GM23338 (cell line): ENCODE data around the gene SETD4. TPM values are rescaled to one million over a fixed set of nuclear protein-coding genes. Genes with fewer than 3 reads are reported as not detected.

ENCODE experiments used
- ATAC-seq: fragments of 200-7000 bp; cut with Tn5 transposase; 3 replicates; pipeline ENCODE4 v1.9.1; 2020
- DNase-seq: peaks from one replicate; pipeline ENCODE4 v3.0.0-alpha.2; 2015; ENCODE audit warnings: low spot score
- H2AFZ ChIP-seq: fragments of 200-600 bp; sonication (generic); 2 replicates; pipeline ENCODE4 v1.8.0; 2016; ENCODE audit warnings: antibody characterized with exemption, mild to moderate bottlenecking, moderate library complexity
- H3F3A ChIP-seq: fragments of 200-600 bp; sonication (generic); replicated peaks from 2 replicates; pipeline ENCODE4 v1.8.0; 2017; ENCODE audit warnings: antibody characterized with exemption, mixed run types, low read depth
- H3K27ac ChIP-seq: fragments of 200-600 bp; sonication (generic); 2 replicates; pipeline ENCODE4 v1.6.1; 2016; ENCODE audit warnings: low read depth
- H3K27me3 ChIP-seq: fragments of 200-600 bp; sonication (generic); 2 replicates; pipeline ENCODE4 v1.8.0; 2016; ENCODE audit warnings: mild to moderate bottlenecking, mixed run types, moderate library complexity; ENCODE audit not compliant: insufficient read depth
- H3K36me3 ChIP-seq: fragments of 200-600 bp; sonication (generic); 2 replicates; pipeline ENCODE4 v1.8.0; 2016; ENCODE audit warnings: mild to moderate bottlenecking; ENCODE audit not compliant: insufficient read depth
- H3K4me1 ChIP-seq: fragments of 200-600 bp; sonication (generic); 2 replicates; pipeline ENCODE4 v1.8.0; 2016; ENCODE audit warnings: mild to moderate bottlenecking, moderate library complexity; ENCODE audit not compliant: insufficient read depth
- H3K4me2 ChIP-seq: fragments of 200-600 bp; sonication (generic); 2 replicates; pipeline ENCODE4 v1.7.1; 2017; ENCODE audit warnings: mixed run types
- H3K4me3 ChIP-seq: fragments of 200-600 bp; sonication (generic); 2 replicates; pipeline ENCODE4 v1.6.1; 2016; ENCODE audit warnings: mixed run types
- H3K79me2 ChIP-seq: fragments of 200-600 bp; sonication (generic); replicated peaks from 2 replicates; pipeline ENCODE4 v1.8.0; 2017; ENCODE audit warnings: mild to moderate bottlenecking; ENCODE audit not compliant: insufficient read depth
- H3K9me2 ChIP-seq: fragments of 200-600 bp; sonication (generic); 2 replicates; pipeline ENCODE4 v1.8.0; 2017; ENCODE audit not compliant: insufficient read depth
- H4K20me1 ChIP-seq: fragments of 200-600 bp; sonication (generic); replicated peaks from 2 replicates; pipeline ENCODE4 v1.8.0; 2017; ENCODE audit warnings: mild to moderate bottlenecking; ENCODE audit not compliant: insufficient read depth
- H3K27ac Mint-ChIP-seq: 2 replicates; pipeline ENCODE4 v1.8.0; 2020; ENCODE audit warnings: inconsistent platforms, mild to moderate bottlenecking, moderate library complexity, mixed read lengths
- H3K27me3 Mint-ChIP-seq: 3 replicates; pipeline ENCODE4 v1.8.0; 2022; ENCODE audit warnings: low read depth, mild to moderate bottlenecking, moderate library complexity, mixed read lengths, inconsistent platforms; ENCODE audit not compliant: insufficient read depth, poor library complexity
- H3K36me3 Mint-ChIP-seq: 3 replicates; pipeline ENCODE4 v1.8.0; 2021; ENCODE audit warnings: low read depth, mild to moderate bottlenecking, inconsistent platforms, moderate library complexity, mixed read lengths
- H3K4me1 Mint-ChIP-seq: 3 replicates; pipeline ENCODE4 v1.8.0; 2020; ENCODE audit warnings: mild to moderate bottlenecking, inconsistent platforms, mixed read lengths
- H3K4me3 Mint-ChIP-seq: 3 replicates; pipeline ENCODE4 v1.8.0; 2021; ENCODE audit warnings: moderate library complexity, mild to moderate bottlenecking, inconsistent platforms, mixed read lengths
- H3K9me3 Mint-ChIP-seq: 3 replicates; pipeline ENCODE4 v1.8.0; 2020; ENCODE audit warnings: moderate library complexity, mild to moderate bottlenecking, inconsistent platforms, mixed read lengths
- CTCF ChIP-seq, 2 experiments: fragments of 200-600 bp in 1 of 2; sonication (generic) in 1 of 2; conservative IDR thresholded peaks; 2 replicates each; pipeline versions ENCODE4 v1.5.1 to v1.6.1; 2016 to 2017; ENCODE audit warnings: antibody characterized with exemption in 2 of 2, low read depth in 2 of 2, mild to moderate bottlenecking in 2 of 2, moderate library complexity in 1 of 2
- NANOG ChIP-seq: IDR thresholded peaks from 2 replicates; pipeline ENCODE4 v1.6.1; 2016; ENCODE audit warnings: antibody characterized with exemption, borderline replicate concordance
- REST ChIP-seq: IDR thresholded peaks from one replicate; pipeline ENCODE4 v1.6.1; 2018; ENCODE audit warnings: antibody characterized with exemption; ENCODE audit not compliant: unreplicated experiment
- STAT1 ChIP-seq: IDR thresholded peaks from one replicate; pipeline ENCODE4 v1.6.1; 2016; ENCODE audit warnings: antibody characterized with exemption; ENCODE audit not compliant: unreplicated experiment
- ZNF114 ChIP-seq: fragments of 250-450 bp; sonication (Bioruptor Pico); IDR thresholded peaks from 2 replicates; pipeline ENCODE4 v1.5.0; 2020; ENCODE audit warnings: mild to moderate bottlenecking, moderate library complexity
- polyA plus RNA-seq: library from polyadenylated mRNA; unstranded; fragments of >200 nt; fragmentation: Nextera tagmentation; extraction: Ambion mirVana; gene quantifications from 2 replicates; pipeline ENCODE4 v1.2.1, GENCODE V29; 2016
- total RNA-seq: library from RNA; depleted of rRNA; stranded (reverse); fragments of >200 nt; shearing (Covaris generic); gene quantifications from 2 replicates; pipeline ENCODE4 v1.2.3, GENCODE V29; 2014
- TF ChIP-seq, protein P1 (sequence below): fragments of 250-450 bp; sonication (Bioruptor Pico); IDR thresholded peaks from 2 replicates; pipeline ENCODE4 v1.5.0; 2020; ENCODE audit warnings: mild to moderate bottlenecking, moderate library complexity
- TF ChIP-seq, protein P2 (sequence below): IDR thresholded peaks from 2 replicates; pipeline ENCODE4 v1.6.1; 2016; ENCODE audit warnings: antibody characterized with exemption

The SETD4 gene
- total and polyA plus RNA-seq, 2 experiments from 2014 or later: 32.5 to 45.1 TPM

DNA sequence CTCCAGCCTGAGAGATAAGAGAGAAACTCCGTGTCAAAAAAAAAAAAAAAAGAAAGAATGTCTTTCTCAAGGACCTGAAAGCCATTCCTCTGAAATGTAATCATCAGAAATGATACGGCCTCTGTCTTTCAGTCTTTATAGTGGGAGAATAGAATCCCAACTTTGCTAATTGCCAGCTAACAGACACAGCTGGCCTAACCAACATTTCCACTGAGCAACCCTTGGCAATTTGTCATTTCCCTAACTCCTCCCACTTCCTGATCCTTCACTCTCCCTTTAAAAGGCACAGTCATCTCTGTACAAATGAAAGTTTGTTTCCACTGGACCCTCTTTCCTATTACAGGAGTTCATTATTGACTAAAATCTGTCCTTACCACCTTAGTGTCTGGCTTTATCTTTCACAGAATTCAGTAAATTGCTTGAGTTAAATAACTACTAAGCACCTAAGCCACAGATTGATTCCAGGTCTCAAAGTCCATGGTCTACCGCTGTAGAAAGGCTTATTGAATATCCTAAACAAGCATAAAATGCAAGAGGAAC lies 5.2 kb upstream of the SETD4 start:
- no peak for DNase-seq
- Mint-ChIP-seq H3K27me3 (peaks cover 17% of the 10 kb centered on the region), H3K4me3 (no peak overlapping the region), H3K36me3 (peaks cover 21% of the 10 kb centered on the region), H3K27ac (no peak overlapping the region), H3K9me3 (peaks cover 27% of the 10 kb centered on the region), H3K4me1 (peaks cover 17% of the 10 kb centered on the region)
- Histone ChIP-seq H3K27me3 (no peaks in the 10 kb centered on the region; the same call in 1 of the 2 replicates), H2AFZ (0 out of 2 replicates have a peak overlapping the region, but pooled peaks have one; percentile 53), H3K9me2 (no peaks in the 10 kb centered on the region), H3K79me2 (peaks cover 6% of the 10 kb centered on the region), H4K20me1 (no peaks in the 10 kb centered on the region), H3K36me3 (peaks cover 7% of the 10 kb centered on the region), H3K4me3 (no peak overlapping the region), H3K27ac (no peak overlapping the region), H3K4me1 (peaks cover 10% of the 10 kb centered on the region), H3K4me2 (no peak overlapping the region), H3F3A (peaks cover 11% of the 10 kb centered on the region; the same call in 1 of the 2 replicates)
- ATAC-seq: no peak
- TF ChIP-seq STAT1 (no peak), REST (no peak), NANOG (no peak), ZNF114 (CRISPR knock-in tag) (no peak), CTCF (conservative IDR thresholded peaks at IDR 0.05; ENCODE audit: low read depth in 2 of 2) (no peak)
- TF ChIP-seq, protein P1, sequence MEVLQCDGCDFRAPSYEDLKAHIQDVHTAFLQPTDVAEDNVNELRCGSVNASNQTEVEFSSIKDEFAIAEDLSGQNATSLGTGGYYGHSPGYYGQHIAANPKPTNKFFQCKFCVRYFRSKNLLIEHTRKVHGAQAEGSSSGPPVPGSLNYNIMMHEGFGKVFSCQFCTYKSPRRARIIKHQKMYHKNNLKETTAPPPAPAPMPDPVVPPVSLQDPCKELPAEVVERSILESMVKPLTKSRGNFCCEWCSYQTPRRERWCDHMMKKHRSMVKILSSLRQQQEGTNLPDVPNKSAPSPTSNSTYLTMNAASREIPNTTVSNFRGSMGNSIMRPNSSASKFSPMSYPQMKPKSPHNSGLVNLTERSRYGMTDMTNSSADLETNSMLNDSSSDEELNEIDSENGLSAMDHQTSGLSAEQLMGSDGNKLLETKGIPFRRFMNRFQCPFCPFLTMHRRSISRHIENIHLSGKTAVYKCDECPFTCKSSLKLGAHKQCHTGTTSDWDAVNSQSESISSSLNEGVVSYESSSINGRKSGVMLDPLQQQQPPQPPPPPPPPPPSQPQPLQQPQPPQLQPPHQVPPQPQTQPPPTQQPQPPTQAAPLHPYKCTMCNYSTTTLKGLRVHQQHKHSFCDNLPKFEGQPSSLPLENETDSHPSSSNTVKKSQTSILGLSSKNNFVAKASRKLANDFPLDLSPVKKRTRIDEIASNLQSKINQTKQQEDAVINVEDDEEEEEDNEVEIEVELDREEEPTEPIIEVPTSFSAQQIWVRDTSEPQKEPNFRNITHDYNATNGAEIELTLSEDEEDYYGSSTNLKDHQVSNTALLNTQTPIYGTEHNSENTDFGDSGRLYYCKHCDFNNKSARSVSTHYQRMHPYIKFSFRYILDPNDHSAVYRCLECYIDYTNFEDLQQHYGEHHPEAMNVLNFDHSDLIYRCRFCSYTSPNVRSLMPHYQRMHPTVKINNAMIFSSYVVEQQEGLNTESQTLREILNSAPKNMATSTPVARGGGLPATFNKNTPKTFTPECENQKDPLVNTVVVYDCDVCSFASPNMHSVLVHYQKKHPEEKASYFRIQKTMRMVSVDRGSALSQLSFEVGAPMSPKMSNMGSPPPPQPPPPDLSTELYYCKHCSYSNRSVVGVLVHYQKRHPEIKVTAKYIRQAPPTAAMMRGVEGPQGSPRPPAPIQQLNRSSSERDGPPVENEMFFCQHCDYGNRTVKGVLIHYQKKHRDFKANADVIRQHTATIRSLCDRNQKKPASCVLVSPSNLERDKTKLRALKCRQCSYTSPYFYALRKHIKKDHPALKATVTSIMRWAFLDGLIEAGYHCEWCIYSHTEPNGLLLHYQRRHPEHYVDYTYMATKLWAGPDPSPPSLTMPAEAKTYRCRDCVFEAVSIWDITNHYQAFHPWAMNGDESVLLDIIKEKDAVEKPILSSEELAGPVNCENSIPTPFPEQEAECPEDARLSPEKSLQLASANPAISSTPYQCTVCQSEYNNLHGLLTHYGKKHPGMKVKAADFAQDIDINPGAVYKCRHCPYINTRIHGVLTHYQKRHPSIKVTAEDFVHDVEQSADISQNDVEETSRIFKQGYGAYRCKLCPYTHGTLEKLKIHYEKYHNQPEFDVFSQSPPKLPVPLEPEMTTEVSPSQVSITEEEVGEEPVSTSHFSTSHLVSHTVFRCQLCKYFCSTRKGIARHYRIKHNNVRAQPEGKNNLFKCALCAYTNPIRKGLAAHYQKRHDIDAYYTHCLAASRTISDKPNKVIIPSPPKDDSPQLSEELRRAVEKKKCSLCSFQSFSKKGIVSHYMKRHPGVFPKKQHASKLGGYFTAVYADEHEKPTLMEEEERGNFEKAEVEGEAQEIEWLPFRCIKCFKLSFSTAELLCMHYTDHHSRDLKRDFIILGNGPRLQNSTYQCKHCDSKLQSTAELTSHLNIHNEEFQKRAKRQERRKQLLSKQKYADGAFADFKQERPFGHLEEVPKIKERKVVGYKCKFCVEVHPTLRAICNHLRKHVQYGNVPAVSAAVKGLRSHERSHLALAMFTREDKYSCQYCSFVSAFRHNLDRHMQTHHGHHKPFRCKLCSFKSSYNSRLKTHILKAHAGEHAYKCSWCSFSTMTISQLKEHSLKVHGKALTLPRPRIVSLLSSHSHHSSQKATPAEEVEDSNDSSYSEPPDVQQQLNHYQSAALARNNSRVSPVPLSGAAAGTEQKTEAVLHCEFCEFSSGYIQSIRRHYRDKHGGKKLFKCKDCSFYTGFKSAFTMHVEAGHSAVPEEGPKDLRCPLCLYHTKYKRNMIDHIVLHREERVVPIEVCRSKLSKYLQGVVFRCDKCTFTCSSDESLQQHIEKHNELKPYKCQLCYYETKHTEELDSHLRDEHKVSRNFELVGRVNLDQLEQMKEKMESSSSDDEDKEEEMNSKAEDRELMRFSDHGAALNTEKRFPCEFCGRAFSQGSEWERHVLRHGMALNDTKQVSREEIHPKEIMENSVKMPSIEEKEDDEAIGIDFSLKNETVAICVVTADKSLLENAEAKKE (CRISPR knock-in tag): no peak
- TF ChIP-seq, protein P2, sequence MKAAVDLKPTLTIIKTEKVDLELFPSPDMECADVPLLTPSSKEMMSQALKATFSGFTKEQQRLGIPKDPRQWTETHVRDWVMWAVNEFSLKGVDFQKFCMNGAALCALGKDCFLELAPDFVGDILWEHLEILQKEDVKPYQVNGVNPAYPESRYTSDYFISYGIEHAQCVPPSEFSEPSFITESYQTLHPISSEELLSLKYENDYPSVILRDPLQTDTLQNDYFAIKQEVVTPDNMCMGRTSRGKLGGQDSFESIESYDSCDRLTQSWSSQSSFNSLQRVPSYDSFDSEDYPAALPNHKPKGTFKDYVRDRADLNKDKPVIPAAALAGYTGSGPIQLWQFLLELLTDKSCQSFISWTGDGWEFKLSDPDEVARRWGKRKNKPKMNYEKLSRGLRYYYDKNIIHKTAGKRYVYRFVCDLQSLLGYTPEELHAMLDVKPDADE: no peak
